SK-N-SH treated with all-trans-retinoic acid at 6 μM for 48 hours (cell line): ENCODE results near the gene RAB44.
"Not testable (repeated sequence)": the region's sequence is repeated elsewhere in the genome, so short reads cannot be mapped to it uniquely, and the experiment has no call there.

Source experiments
- ATAC-seq: fragments of 200-7000 bp; cut with Tn5 transposase; 3 replicates; pipeline ENCODE4 v1.9.1; 2020; ENCODE audit warnings: mild to moderate bottlenecking, moderate library complexity
- ARNTL ChIP-seq: fragments of 450-650 bp; formaldehyde crosslinking; IDR thresholded peaks from 2 replicates; pipeline ENCODE4 v1.5.0; 2020; ENCODE audit warnings: low read depth, mild to moderate bottlenecking, moderate library complexity, borderline replicate concordance
- BACH2 ChIP-seq: fragments of 250-450 bp; sonication (Bioruptor Pico); IDR thresholded peaks from 2 replicates; pipeline ENCODE4 v1.9.0; 2021; ENCODE audit warnings: mild to moderate bottlenecking, borderline replicate concordance
- CREB5 ChIP-seq: fragments of 250-450 bp; sonication (Bioruptor Pico); IDR thresholded peaks from 2 replicates; pipeline ENCODE4 v1.5.1; 2020; ENCODE audit warnings: low read depth, mild to moderate bottlenecking, moderate library complexity
- ESRRG ChIP-seq: fragments of 250-450 bp; sonication (Bioruptor Pico); IDR thresholded peaks from 2 replicates; pipeline ENCODE4 v1.6.1; 2021; ENCODE audit warnings: mild to moderate bottlenecking
- ISL1 ChIP-seq: fragments of 250-450 bp; sonication (Bioruptor Pico); IDR thresholded peaks from 2 replicates; pipeline ENCODE4 v2.1.2; 2022; ENCODE audit warnings: mild to moderate bottlenecking, moderate library complexity
- OSR1 ChIP-seq: fragments of 250-450 bp; sonication (Bioruptor Pico); IDR thresholded peaks from 2 replicates; pipeline ENCODE4 v1.8.0; 2022; ENCODE audit warnings: moderate library complexity, mild to moderate bottlenecking, inconsistent platforms
- PPARA ChIP-seq: fragments of 250-450 bp; sonication (Bioruptor Pico); IDR thresholded peaks from 2 replicates; pipeline ENCODE4 v1.5.0; 2020; ENCODE audit warnings: mild to moderate bottlenecking, borderline replicate concordance
- RARB ChIP-seq: fragments of 250-450 bp; sonication (Bioruptor Pico); IDR thresholded peaks from 2 replicates; pipeline ENCODE4 v1.8.0; 2021; ENCODE audit warnings: mild to moderate bottlenecking, moderate library complexity
- SNAI2 ChIP-seq: fragments of 250-450 bp; sonication (Bioruptor Pico); IDR thresholded peaks from 2 replicates; pipeline ENCODE4 v1.5.0; 2020; ENCODE audit warnings: mild to moderate bottlenecking, moderate library complexity
- TCF4 ChIP-seq: fragments of 250-450 bp; sonication (Bioruptor Pico); IDR thresholded peaks from 2 replicates; pipeline ENCODE4 v1.8.0; 2021; ENCODE audit warnings: mild to moderate bottlenecking, moderate library complexity, borderline replicate concordance
- TOX ChIP-seq: fragments of 250-450 bp; sonication (Bioruptor Pico); IDR thresholded peaks from 2 replicates; pipeline ENCODE4 v1.8.0; 2021; ENCODE audit warnings: mild to moderate bottlenecking, moderate library complexity, borderline replicate concordance
- ZC3H10 ChIP-seq: fragments of 250-450 bp; sonication (Bioruptor Pico); IDR thresholded peaks from 2 replicates; pipeline ENCODE4 v1.5.1; 2021; ENCODE audit warnings: mild to moderate bottlenecking, moderate library complexity
- ZFP3 ChIP-seq: fragments of 250-450 bp; sonication (Bioruptor Pico); IDR thresholded peaks from 2 replicates; pipeline ENCODE4 v1.5.0; 2020; ENCODE audit warnings: mild to moderate bottlenecking, moderate library complexity
- ZFP30 ChIP-seq: fragments of 450-650 bp; formaldehyde crosslinking; IDR thresholded peaks from 2 replicates; pipeline ENCODE4 v1.5.0; 2022; ENCODE audit warnings: mild to moderate bottlenecking, moderate library complexity
- ZNF70 ChIP-seq: fragments of 450-650 bp; formaldehyde crosslinking; IDR thresholded peaks from 2 replicates; pipeline ENCODE4 v1.5.0; 2020; ENCODE audit warnings: mild to moderate bottlenecking, moderate library complexity
- ZNF8 ChIP-seq: fragments of 450-650 bp; formaldehyde crosslinking; IDR thresholded peaks from 2 replicates; pipeline ENCODE4 v1.5.0; 2020; ENCODE audit warnings: mild to moderate bottlenecking, moderate library complexity
- TF ChIP-seq, protein P1 (sequence below): fragments of 250-450 bp; sonication (Bioruptor Pico); IDR thresholded peaks from 2 replicates; pipeline ENCODE4 v1.5.0; 2020; ENCODE audit warnings: mild to moderate bottlenecking, moderate library complexity
- TF ChIP-seq, protein P2 (sequence below): fragments of 250-450 bp; sonication (Bioruptor Pico); IDR thresholded peaks from 2 replicates; pipeline ENCODE4 v1.8.0; 2020; ENCODE audit warnings: mild to moderate bottlenecking, moderate library complexity, borderline replicate concordance

Gene RAB44

DNA sequence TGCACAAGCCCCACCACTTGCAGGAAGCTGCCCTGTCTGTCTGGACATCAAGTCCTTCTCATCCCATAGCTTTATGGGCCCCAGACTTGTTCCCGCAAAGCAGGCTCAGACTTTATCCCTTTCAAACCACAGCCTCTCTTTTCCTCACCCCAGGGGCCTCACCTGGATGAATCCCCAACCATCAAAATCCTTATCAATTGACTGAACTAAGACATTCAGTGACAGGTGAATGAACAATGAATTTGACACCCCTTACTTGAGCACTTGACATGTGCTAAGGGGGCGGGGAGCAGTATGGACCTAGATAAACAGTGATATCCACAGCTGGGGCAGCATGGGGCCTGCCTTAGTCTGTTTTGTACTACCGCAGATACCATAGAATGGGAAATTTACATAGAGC lies 5.0 kb downstream of the RAB44 start:
- no peak for ATAC-seq
- no peak for TF ChIP-seq ARNTL (CRISPR knock-in tag)
- TF ChIP-seq ZNF8 (CRISPR knock-in tag) = no peak

- no peak for TF ChIP-seq RARB (CRISPR knock-in tag)
- TF ChIP-seq BACH2 = no peak
- TF ChIP-seq, protein P1, sequence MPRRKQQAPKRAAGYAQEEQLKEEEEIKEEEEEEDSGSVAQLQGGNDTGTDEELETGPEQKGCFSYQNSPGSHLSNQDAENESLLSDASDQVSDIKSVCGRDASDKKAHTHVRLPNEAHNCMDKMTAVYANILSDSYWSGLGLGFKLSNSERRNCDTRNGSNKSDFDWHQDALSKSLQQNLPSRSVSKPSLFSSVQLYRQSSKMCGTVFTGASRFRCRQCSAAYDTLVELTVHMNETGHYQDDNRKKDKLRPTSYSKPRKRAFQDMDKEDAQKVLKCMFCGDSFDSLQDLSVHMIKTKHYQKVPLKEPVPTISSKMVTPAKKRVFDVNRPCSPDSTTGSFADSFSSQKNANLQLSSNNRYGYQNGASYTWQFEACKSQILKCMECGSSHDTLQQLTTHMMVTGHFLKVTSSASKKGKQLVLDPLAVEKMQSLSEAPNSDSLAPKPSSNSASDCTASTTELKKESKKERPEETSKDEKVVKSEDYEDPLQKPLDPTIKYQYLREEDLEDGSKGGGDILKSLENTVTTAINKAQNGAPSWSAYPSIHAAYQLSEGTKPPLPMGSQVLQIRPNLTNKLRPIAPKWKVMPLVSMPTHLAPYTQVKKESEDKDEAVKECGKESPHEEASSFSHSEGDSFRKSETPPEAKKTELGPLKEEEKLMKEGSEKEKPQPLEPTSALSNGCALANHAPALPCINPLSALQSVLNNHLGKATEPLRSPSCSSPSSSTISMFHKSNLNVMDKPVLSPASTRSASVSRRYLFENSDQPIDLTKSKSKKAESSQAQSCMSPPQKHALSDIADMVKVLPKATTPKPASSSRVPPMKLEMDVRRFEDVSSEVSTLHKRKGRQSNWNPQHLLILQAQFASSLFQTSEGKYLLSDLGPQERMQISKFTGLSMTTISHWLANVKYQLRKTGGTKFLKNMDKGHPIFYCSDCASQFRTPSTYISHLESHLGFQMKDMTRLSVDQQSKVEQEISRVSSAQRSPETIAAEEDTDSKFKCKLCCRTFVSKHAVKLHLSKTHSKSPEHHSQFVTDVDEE (CRISPR knock-in tag) = no peak
- no peak for TF ChIP-seq SNAI2 (CRISPR knock-in tag)
- TF ChIP-seq ARNTL (CRISPR knock-in tag) = no peak
- TF ChIP-seq ZFP30 (CRISPR knock-in tag) = no peak
- no peak for TF ChIP-seq ESRRG
- TF ChIP-seq ZFP3 (CRISPR knock-in tag) = no peak
- TF ChIP-seq CREB5 (CRISPR knock-in tag) = no peak
- no peak for TF ChIP-seq ISL1 (CRISPR knock-in tag)
- no peak for ATAC-seq
These were observed 5.5 kb downstream of the RAB44 start for GRCh38 chr6:36703081-36703606.

- TF ChIP-seq BACH2 (no peak), ZFP30 (CRISPR knock-in tag) (no peak), ZNF70 (no peak), ZFP3 (CRISPR knock-in tag) (no peak), TOX (CRISPR knock-in tag) (no peak), RARB (CRISPR knock-in tag) (no peak), OSR1 (no peak), ARNTL (CRISPR knock-in tag) (no peak), PPARA (CRISPR knock-in tag) (no peak), SNAI2 (CRISPR knock-in tag) (no peak), ZNF8 (CRISPR knock-in tag) (no peak), ZC3H10 (CRISPR knock-in tag) (no peak), ISL1 (CRISPR knock-in tag) (no peak), TCF4 (no peak)
- TF ChIP-seq, protein P1 (CRISPR knock-in tag) = no peak
- TF ChIP-seq, protein P2, sequence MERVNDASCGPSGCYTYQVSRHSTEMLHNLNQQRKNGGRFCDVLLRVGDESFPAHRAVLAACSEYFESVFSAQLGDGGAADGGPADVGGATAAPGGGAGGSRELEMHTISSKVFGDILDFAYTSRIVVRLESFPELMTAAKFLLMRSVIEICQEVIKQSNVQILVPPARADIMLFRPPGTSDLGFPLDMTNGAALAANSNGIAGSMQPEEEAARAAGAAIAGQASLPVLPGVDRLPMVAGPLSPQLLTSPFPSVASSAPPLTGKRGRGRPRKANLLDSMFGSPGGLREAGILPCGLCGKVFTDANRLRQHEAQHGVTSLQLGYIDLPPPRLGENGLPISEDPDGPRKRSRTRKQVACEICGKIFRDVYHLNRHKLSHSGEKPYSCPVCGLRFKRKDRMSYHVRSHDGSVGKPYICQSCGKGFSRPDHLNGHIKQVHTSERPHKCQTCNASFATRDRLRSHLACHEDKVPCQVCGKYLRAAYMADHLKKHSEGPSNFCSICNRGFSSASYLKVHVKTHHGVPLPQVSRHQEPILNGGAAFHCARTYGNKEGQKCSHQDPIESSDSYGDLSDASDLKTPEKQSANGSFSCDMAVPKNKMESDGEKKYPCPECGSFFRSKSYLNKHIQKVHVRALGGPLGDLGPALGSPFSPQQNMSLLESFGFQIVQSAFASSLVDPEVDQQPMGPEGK (CRISPR knock-in tag) = no peak
- no peak for ATAC-seq
These were observed 6.4 kb downstream of the RAB44 start for GRCh38 chr6:36703982-36704381.

- not testable (repeated sequence) for ATAC-seq
These were observed 7.4 kb downstream of the RAB44 start for GRCh38 chr6:36704961-36705577.
